SH-SY5Y (cell line): Measurements from ENCODE around the gene NFE2L2.

Experiments used
- GATA2 ChIP-seq: IDR thresholded peaks from 2 replicates; pipeline ENCODE4 v1.6.1; 2011; ENCODE audit warnings: mild to moderate bottlenecking, low read depth, low read length
- GATA3 ChIP-seq: IDR thresholded peaks from 2 replicates; pipeline ENCODE4 v1.6.1; 2011; ENCODE audit warnings: low read depth, mild to moderate bottlenecking, low read length, moderate library complexity

GRCh38 chr2:177273408-177273807 lies 8.9 kb upstream of the NFE2L2 start:
- TF ChIP-seq GATA3 (no peak), GATA2 (no peak)
